Measurements from ENCODE around the gene NUDT6.
"Not testable (repeated sequence)": the region's sequence is repeated elsewhere in the genome, so short reads cannot be mapped to it uniquely, and the experiment has no call there.

NUDT6 gene

GRCh38 chr4:122921971-122922876 lies at the start of gene NUDT6:
Gene NUDT6 (minus strand): TSS chr4:122922597. CDS start chr4:122922572, 25 bp downstream.
- DNase-seq (ENCODE audit: low read depth in 2 of 2) = peak in 1 of 2 donors; percentile 2

DNA sequence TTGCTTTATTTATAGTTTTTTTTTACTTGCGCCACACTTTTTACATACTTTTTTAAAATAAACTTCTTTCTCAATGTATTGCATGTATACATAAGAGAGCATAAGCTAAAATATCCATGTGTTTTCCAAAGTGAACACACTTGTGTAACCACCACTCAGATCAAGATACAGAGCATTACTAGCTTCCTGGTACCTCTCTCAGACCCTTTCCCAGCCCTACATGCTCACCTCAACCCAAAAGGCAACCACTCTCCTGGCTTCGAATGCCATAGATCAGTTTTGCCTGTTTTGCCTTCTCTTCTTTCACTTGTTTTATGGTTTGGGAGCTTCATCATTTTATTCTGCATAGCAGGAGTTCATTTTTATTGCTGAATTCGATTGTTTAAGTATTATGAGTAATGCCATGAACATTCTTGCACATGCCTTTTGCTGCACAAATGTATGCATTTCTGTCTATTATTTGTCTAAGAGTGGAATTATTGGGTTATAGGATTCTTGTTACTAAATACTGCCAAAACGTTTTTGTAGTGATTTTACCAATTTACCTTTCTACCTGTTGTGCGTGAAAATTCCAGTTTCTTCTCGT lies 45.9 kb upstream of the NUDT6 start:
- no peak for DNase-seq (ENCODE audit: low read depth in 2 of 2)

DNA sequence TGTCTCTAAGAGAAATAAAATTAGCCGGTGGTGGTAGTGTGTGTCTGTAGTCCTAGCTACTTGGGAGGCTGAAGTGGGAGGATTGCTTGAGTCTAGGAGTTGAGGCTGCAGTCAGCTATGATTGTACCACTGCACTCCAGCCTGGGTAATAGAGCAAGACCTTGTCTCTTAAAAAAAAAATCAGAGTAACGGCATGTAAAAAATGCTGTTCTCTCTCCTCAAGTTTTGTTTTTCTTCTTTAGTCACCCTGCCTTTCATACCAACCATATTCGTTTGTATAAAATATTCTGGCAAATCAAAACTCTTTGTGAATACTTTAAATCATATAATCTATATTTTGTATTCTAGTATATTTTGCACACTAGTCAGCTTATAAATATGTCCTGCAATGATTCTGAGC lies 44.8 kb upstream of the NUDT6 start:
- DNase-seq (ENCODE audit: low read depth in 2 of 2) = no peak

- DNase-seq (ENCODE audit: low read depth in 2 of 2) = no peak
Measured at GRCh38 chr4:122966201-122966600, 43.8 kb upstream of the NUDT6 start.

DNA sequence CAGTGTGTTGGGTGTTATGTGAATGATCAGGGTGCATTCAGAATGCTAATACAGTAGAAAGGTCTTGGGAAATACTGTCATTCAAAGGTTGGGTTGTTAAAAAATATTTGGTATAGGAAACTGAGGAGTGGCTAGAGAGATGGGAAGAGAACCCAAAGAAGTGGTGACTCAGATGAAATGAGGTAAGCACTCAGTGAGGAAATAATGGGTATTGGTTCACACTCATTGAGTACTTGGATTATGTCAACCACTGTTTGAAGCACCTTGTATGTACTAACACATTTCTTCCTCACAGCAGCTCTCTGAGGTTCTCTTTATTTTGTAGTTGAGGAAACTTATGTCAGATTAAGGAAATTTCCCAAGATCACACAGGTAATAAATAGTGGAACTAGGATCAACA lies 40.8 kb upstream of the NUDT6 start:
- no peak for DNase-seq (ENCODE audit: low read depth in 2 of 2)

DNA sequence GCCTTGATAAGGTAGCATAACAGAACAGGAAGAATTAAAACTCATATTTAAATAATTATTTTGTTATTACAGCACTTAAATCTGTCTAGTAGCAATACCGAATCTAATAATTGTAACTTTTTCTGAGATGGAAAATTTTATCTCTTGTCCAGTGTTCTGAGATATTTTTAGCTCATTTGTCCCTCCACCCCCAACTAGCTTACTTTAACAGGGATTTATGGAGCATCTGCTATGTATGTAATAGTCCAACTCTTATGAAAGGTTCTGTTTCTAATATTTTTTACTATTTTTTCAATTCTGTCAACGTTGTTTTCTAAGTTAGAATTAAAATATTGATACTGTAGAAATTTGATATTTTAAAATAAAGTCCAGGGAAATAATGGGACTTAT lies 38.2 kb upstream of the NUDT6 start:
- DNase-seq (ENCODE audit: low read depth in 2 of 2) = no peak

- no peak for DNase-seq (ENCODE audit: low read depth in 2 of 2)
Measured at GRCh38 chr4:122959981-122960610, 37.7 kb upstream of the NUDT6 start.

DNA sequence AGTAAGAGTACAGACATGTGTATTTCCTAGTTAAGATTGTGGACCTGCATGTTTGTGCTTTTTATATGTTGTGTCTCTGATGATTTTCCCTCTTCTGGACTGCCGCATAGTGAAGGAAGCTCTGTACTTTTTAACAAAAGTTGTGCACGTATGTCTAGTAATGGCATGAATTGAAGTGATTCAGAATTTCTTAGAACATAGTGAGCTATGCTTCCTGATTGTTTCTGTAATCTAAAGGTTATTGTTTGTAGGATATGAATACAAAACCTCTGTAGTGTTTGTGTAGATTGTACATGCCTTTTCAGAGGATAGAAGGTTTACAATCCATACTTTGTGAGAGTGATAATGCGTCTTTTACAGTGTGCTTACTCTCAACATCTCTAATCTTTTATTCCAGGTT lies 37.0 kb upstream of the NUDT6 start:
- DNase-seq (ENCODE audit: low read depth in 2 of 2) = no peak

- no peak for DNase-seq (ENCODE audit: low read depth in 2 of 2)
Measured at GRCh38 chr4:122958505-122958904, 36.1 kb upstream of the NUDT6 start.

DNA sequence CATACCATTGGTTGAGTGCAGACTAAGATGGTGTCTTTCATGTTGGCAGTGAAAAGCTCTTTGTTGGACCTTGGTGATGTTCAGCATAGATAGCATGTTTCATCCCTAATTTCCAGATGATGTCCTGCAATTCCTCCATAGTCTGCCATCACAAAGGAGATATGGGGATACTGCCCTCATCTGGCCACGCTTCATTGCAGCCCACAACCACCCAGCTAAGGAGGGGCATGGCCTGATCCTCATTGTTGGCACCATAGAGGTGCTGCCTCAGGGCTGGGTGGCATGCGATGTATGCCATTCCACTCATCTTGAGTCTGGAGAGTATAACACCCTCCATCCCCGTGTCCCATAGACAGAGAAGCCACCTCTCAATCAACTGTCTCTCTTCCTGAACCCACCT lies 31.5 kb upstream of the NUDT6 start:
- DNase-seq (ENCODE audit: low read depth in 2 of 2) = no peak

DNA sequence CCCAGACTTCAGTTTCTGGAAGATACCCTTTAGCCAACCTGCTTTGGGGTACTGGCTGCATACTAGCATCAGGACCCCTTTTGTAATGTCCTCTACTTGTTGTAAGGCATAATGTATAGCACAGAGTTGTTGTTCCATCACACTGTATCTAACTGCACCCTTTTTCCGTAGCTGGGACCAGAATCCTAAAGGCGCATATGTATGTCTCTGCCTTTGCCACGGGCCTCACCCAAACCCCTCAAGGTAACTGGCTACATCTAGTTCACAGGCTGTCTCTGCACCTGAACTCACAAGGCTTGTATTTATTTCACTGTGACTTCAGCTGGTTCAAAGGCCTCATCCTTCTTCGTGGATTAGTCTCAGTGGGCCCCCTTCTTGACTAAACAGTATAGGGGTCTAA lies 29.6 kb upstream of the NUDT6 start:
- DNase-seq (ENCODE audit: low read depth in 2 of 2) = no peak

- DNase-seq (ENCODE audit: low read depth in 2 of 2) = no peak
Measured at GRCh38 chr4:122948671-122949070, 26.3 kb upstream of the NUDT6 start.

DNA sequence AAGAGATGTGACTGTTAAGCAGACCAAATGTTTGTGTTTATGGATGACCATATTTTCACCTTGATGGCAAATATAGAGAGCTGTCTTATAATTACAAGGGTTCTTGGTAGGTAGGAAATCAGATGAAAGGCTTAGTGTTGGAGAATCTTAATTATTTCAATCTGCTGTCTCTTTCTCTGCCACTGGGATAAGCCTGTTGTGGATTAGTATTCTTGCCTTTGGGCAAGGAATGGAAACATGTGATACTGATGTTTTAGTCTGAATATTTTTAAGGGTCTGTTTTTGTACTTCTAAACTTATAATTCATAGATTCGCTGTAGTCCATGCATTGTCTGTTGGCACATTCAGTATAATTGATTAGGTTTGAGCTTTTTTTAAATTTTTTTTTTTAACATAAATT lies 23.7 kb upstream of the NUDT6 start:
- DNase-seq (ENCODE audit: low read depth in 2 of 2) = no peak

DNA sequence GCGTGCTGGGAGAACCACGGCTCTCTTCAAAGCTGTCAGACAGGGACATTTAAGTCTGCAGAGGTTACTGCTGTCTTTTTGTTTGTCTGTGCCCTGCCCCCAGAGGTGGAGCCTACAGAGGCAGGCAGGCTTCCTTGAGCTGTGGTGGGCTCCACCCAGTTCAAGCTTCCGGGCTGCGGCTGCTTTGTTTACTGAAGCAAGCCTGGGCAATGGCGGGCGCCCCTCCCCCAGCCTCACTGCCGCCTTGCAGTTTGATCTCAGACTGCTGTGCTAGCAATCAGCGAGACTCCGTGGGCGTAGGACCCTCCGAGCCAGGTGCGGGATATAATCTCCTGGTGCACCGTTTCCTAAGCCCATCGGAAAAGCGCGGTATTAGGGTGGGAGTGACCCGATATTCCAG lies 22.7 kb upstream of the NUDT6 start:
- not testable (repeated sequence) for DNase-seq (ENCODE audit: low read depth in 2 of 2)

- no peak for DNase-seq (ENCODE audit: low read depth in 2 of 2)
Measured at GRCh38 chr4:122932763-122933162, 10.4 kb upstream of the NUDT6 start.

- no peak for DNase-seq (ENCODE audit: low read depth in 2 of 2)
Measured at GRCh38 chr4:122930862-122931261, 8.5 kb upstream of the NUDT6 start.

GRCh38 chr4:122928930-122929329 lies 6.5 kb upstream of the NUDT6 start:
- no peak for DNase-seq (ENCODE audit: low read depth in 2 of 2)

DNA sequence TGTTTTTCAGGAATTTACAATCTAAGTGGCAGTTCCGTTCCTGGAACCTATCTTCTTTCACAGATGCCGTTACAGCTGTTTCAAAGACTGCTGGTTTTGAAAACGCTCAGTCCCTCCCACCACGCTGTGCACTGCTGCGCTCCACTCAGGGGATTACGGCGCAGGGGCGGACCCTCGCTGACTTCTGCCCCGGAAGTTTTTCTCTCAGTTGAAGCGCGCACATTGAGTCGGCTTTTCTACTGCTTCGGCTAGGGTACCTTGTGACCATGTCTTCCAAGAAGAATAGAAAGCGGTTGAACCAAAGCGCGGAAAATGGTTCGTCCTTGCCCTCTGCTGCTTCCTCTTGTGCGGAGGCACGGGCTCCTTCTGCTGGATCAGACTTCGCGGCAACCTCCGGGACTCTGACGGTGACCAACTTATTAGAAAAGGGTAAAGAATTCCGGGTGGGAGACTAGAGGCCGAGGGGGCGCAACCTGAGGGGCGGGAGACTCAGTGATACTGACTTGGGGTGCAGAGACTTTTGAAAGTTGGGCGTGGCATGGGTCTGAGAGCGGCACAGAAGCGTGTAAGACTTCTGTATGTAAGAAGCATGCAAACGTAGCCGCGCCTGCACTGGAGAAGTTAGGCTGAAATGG lies 597 bp upstream of the NUDT6 start:
- peak; percentile 66 to 67 for DNase-seq (ENCODE audit: low read depth in 2 of 2)

GRCh38 chr4:122921300-122921699 lies 1.1 kb downstream of the NUDT6 start:
- no peak for DNase-seq (ENCODE audit: low read depth in 2 of 2)

DNA sequence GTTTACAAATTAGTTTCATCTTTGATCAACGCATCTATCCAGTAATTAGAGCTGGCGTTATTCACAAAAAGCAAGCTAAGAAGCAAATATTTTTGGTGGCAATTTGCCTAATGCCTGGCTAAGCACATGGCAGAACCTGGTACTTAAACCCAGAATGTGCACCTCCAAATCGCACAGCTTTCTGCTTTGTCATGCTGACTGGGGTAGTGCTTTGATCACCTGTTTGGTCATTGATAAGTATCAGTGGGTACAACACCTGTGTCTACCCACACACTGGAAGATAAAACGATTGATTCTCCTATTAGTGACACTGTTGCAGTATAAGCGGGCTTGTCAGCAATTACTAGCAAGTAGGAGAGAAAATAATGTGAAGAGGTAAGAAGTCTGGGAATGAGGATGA lies 1.9 kb downstream of the NUDT6 start:
- DNase-seq (ENCODE audit: low read depth in 2 of 2) = no peak

- DNase-seq (ENCODE audit: low read depth in 2 of 2) = no peak
Measured at GRCh38 chr4:122917731-122918130, 4.7 kb downstream of the NUDT6 start.

DNA sequence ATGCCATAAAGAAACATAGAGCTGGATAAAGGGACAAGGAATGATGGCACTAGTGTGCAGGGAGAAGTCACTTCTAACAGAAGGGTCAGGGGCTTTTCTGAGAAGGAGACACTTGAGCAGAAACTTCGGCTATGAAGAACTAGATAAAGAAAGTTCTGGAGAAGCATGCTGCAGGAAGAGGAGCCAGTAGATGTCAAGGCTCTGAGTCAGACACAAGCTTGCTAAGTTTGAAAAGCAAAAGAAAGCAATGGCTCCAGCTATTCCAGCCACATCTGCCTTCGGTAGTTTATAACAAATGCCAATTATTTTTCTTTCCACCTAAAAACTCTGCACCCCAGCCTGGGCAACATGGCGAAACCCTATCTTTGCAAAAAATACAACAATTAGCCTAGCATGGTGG lies 7.5 kb downstream of the NUDT6 start:
- no peak for DNase-seq (ENCODE audit: low read depth in 2 of 2)
